ENCODE measurements around the gene MST1R.
A peak's percentile ranks its signal among the peaks of the same experiment; 100 is the strongest.

MST1R gene

GRCh38 chr3:49844464-49845183 lies 59.0 kb downstream of the MST1R start:
- Histone ChIP-seq H3K4me1 (ENCODE audit: insufficient read depth, poor library complexity, severe bottlenecking) (no peaks in the 10 kb centered on the region), H3K9me3 (ENCODE audit: severe bottlenecking) (no peaks in the 10 kb centered on the region), H3K27ac (ENCODE audit: poor library complexity, severe bottlenecking) (no peak overlapping the region), H3K27me3 (ENCODE audit: insufficient read depth, poor library complexity, severe bottlenecking) (no peaks in the 10 kb centered on the region), H3K4me3 (ENCODE audit: severe bottlenecking) (no peak overlapping the region), H3K36me3 (ENCODE audit: low read depth) (peaks cover 38% of the 10 kb centered on the region)
- no peak for DNase-seq (ENCODE audit: low spot score)
- no peak for TF ChIP-seq CTCF (IDR thresholded peaks at IDR 0.05; ENCODE audit: poor library complexity, severe bottlenecking)
- no peak for ATAC-seq (ENCODE audit: low read depth)

DNA sequence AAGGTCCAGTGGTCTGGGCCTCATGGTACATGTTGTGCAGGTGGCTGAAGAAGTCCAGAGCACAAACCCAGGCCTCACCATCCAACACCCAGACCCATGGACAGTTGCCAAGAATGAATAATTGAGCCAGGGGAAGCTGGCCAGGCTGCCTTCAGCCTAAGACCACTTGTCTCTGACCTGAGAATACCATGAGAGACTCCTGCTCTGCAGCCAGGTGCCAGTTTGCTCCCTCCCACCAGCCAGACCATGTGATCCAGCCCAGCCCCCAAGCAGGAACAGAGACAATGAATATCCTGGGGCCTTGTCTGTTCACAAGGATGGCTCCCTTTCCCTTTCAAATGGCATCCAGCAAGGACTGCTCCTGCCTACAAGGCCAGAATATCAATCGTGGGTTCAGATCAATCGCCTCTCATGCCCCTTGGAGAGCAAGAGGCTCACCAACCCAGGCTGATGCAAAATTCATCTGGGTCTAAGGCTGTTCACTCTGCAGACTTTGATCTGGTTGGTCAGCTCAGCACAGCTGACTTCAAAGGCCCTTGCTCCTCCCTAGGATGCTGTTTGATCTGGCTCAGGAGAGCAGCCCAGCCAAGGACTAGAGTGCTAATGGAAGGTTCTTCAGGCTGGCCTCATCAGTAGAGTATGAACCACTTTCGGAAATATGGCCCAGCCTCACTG lies 60.7 kb downstream of the MST1R start:
- peaks cover 48% of the 10 kb centered on the region for H3K36me3 ChIP-seq (ENCODE audit: low read depth)
- no peak overlapping the region for H3K4me3 ChIP-seq (ENCODE audit: severe bottlenecking)
- no peak for TF ChIP-seq CTCF (IDR thresholded peaks at IDR 0.05; ENCODE audit: poor library complexity, severe bottlenecking)
- ATAC-seq (ENCODE audit: low read depth): no peak
- no peaks in the 10 kb centered on the region for H3K9me3 ChIP-seq (ENCODE audit: severe bottlenecking)
- H3K4me1 ChIP-seq (ENCODE audit: insufficient read depth, poor library complexity, severe bottlenecking): no peaks in the 10 kb centered on the region
- H3K27me3 ChIP-seq (ENCODE audit: insufficient read depth, poor library complexity, severe bottlenecking): no peaks in the 10 kb centered on the region
- no peak overlapping the region for H3K27ac ChIP-seq (ENCODE audit: poor library complexity, severe bottlenecking)
- DNase-seq (ENCODE audit: low spot score): no peak

DNA sequence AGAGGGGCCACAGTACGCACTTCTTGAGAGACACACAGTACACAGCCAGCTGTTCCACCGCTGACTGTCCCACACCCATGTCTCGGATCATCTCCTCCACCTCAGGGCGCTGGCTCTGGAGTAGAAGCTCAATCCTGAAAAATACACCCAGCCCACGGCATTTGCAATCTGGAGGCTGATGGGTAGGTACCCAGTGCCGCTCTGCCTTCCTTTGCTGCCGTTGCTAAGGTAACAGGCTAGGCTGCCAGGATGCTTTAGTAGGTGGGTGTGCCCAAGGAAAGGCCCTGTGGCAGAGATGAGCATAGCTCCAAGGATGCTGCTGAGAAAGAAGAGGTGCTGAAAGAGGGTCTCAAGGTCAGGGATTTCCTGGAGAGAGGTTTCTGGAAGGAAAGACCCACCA lies 61.9 kb downstream of the MST1R start:
- no peaks in the 10 kb centered on the region for H3K27me3 ChIP-seq (ENCODE audit: insufficient read depth, poor library complexity, severe bottlenecking)
- H3K36me3 ChIP-seq (ENCODE audit: low read depth): peaks cover 41% of the 10 kb centered on the region
- no peaks in the 10 kb centered on the region for H3K9me3 ChIP-seq (ENCODE audit: severe bottlenecking)
- H3K27ac ChIP-seq (ENCODE audit: poor library complexity, severe bottlenecking): no peak overlapping the region
- TF ChIP-seq CTCF (IDR thresholded peaks at IDR 0.05; ENCODE audit: poor library complexity, severe bottlenecking): no peak
- H3K4me3 ChIP-seq (ENCODE audit: severe bottlenecking): no peak overlapping the region
- ATAC-seq (ENCODE audit: low read depth) (no peak; the same call in 2 of the 3 replicates), DNase-seq (ENCODE audit: low spot score) (no peak)
- no peaks in the 10 kb centered on the region for H3K4me1 ChIP-seq (ENCODE audit: insufficient read depth, poor library complexity, severe bottlenecking)

DNA sequence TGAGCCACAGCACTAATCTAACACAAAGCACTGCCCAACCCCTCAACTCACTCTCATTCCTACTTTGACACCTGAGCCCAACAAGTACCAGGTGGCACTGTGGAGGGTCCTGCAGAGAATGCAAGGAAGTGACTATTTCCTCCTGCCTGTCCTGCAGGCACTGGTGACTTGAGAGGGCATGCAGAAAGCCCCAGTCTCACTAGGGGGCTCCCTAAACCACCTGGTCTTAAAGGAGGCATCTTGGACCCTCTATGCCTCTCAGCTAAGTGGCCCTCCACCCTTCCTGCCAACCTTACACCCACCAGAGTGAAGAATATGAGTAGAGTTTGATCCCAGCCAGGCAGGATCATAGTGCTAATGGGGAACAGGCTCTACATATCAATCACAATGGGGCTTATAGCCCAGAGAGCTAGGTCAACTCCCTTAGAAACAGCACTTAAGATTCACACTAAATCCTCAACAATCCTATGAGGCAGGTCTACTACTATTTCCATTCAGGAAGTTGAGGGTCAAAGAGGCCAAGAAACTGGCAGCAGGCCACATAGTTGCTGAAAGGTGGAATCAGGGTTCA lies 62.5 kb downstream of the MST1R start:
- TF ChIP-seq CTCF (IDR thresholded peaks at IDR 0.05; ENCODE audit: poor library complexity, severe bottlenecking): peak; percentile 44
- H3K9me3 ChIP-seq (ENCODE audit: severe bottlenecking): no peaks in the 10 kb centered on the region
- no peaks in the 10 kb centered on the region for H3K27me3 ChIP-seq (ENCODE audit: insufficient read depth, poor library complexity, severe bottlenecking)
- H3K36me3 ChIP-seq (ENCODE audit: low read depth): peaks cover 35% of the 10 kb centered on the region
- DNase-seq (ENCODE audit: low spot score) (no peak), ATAC-seq (ENCODE audit: low read depth) (0 out of 3 replicates have a peak, but pooled peaks have one; percentile 26)
- H3K27ac ChIP-seq (ENCODE audit: poor library complexity, severe bottlenecking): no peak overlapping the region
- no peaks in the 10 kb centered on the region for H3K4me1 ChIP-seq (ENCODE audit: insufficient read depth, poor library complexity, severe bottlenecking)
- no peak overlapping the region for H3K4me3 ChIP-seq (ENCODE audit: severe bottlenecking)

Measured in RWPE2 (cell line).